Activated CD4-positive, alpha-beta T cell treated with anti-CD3 and anti-CD28 coated beads for 36 hours (primary cell): ENCODE results near the gene OR10J5. TPM values are rescaled to one million over a fixed set of nuclear protein-coding genes. Genes with fewer than 3 reads are reported as not detected.

Experiments used
- total RNA-seq, 2 experiments: library from RNA; stranded (reverse); gene quantifications; one replicate each; pipeline ENCODE4 v1.2.3, GENCODE V29; 2021

Gene OR10J5
- total RNA-seq, 2 experiments from 2014 or later = not detected

Other genes starting within 250 kb of the OR10J5 start
- gene FCER1A, start 233.7 kb downstream of the OR10J5 start, total RNA-seq = not detected
- gene OR10J4, start 103.8 kb downstream of the OR10J5 start, total RNA-seq = not detected
- not detected for gene OR10J1, start 96.3 kb downstream of the OR10J5 start, total RNA-seq
- not detected for gene APCS, start 51.8 kb upstream of the OR10J5 start, total RNA-seq
- gene CRP, start 178.6 kb upstream of the OR10J5 start, total RNA-seq = not detected
- 10 to 100 TPM; 23.9 to 26.8 TPM for gene DUSP23, start 245.0 kb upstream of the OR10J5 start, total RNA-seq